Stimulated activated CD8-positive, alpha-beta memory T cell treated with anti-CD3 and anti-CD28 coated beads, Interleukin-7, amount 100 ng/mL, for 48 hours (primary cell): Measurements from ENCODE around the gene IL15.

Source experiments
- DNase-seq, 2 donors: peaks; one replicate each; pipeline ENCODE4 v3.0.0-alpha.2; 2020; ENCODE audit warnings: low read depth in 1 of 2; ENCODE audit errors: extremely low read depth in 1 of 2

Gene IL15

DNA sequence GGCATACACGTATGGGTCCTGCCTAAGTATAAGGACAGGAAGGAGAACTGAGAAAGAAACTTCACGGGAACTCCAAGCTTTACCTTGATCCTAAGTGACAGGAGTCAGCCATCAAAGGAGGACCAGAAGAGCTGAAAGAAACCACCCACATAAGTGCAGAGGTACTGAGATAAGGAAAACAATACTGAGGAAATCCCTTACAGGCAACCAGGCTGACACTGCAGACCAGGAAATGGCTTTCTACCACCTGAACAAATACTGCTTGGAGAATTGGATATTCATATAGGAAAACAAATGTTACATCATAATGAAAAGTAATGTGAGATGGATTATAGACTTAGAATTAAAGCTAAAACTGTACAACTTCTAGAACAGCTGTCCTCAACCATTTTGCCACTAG is 127.0 kb downstream of the IL15 start:
- DNase-seq: no peak

DNA sequence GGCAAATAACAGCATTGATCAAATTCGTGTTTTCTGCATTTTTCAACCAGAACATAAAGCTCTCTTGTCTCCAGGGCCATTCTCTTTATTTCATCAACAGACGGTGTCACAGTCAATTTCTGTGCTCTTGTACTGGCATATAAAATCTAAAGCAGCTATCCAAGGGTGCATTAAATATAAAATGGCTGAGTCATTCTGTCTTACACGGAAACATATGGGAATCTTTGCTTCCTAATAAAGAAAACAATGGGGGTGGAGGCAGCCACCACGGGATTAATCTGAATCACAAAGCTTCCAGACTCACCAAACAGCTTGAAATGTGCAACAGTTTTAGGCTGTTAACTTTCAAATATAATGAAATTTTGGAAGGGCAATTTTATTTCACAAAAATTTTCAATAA is 132.6 kb downstream of the IL15 start:
- DNase-seq: no peak

DNA sequence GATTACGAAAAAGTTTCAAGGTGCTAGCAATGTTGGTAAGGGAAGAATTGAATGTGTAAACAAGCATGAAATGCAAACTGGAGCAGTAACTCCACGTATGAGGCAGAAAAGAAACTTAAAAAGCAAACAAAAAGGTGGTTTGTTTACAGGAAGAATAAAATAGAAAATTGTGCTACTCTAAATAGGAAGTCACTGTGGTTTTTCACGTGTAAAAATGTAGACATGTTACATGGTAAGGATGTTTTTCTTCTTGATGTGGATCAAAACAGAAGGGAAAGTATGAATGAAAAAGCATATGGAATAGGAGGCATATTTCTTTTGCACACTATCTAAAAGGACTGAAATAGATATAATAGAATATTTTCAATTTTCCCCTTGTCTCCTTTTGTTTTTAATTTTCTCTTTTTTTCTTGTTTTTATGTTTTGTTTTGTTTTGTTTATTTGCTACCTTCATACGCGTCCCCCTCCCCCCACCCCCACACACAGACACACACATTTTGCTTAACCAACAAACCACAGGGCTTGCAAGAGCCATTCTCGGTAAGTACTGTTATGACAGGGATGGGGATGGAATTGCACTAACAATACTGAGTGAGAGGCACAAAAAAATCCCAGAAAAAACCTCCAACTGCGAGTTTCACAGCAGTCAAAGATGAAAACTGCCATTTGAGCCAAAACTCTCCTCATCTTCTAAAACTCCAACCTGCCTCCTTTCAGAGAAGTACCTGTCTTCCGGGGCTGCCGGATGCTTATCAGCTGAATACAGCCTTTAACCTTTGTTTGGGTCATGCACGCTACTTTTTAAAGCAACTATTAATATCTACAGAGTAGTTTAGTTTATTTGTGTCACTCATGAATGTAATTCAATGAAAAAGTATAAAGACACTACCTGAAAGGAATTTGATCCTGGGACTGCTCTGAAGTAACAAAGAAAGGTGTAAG is 135.8 kb downstream of the IL15 start:
- no peak for DNase-seq

DNA sequence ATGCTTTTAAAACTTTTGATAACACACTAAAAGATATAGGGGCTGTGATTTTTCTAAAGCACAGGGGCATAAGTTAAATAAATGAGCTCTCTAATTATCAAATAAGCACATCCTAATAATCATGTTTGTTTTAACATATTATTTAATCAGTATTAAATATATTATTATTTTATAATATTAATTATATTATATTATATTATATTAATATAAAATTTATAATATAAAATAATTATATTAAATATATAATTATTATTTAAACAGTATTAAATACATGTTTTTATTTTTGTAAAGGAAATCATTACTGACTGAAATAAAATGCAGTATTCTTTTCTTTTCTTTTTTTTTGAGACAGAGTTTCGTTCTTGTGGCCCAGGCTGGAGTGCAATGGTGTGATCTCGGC is 136.5 kb downstream of the IL15 start:
- no peak for DNase-seq

DNA sequence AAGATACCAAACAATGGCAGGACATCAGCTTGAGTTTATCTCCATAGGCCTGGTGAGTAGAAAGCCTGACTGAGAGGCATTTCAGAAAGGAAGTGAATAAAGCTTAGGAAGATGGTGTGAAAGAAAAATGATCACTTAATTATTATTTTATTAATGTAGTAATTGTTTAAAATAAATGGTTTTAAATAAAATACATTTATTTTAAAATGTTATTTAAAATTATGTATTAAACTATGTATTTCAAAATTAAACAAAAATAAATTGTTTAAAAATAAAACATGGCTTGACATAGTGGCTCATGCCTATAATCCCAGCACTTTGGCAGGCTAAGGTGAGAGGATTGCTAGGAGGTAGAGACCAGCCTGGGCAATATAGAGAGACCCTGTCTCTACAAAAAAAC is 145.8 kb downstream of the IL15 start:
- no peak for DNase-seq
